K562 (cell line): Measurements from ENCODE around the gene KCNJ4.

ENCODE experiments used
- CEBPB ChIP-seq: fragments of 450-650 bp; IDR thresholded peaks from 2 replicates; pipeline ENCODE4 v1.6.1; 2016; ENCODE audit warnings: missing genetic modification characterization, missing compliant biosample characterization
- FIP1L1 ChIP-seq: fragments of 200-400 bp; formaldehyde crosslinking; IDR thresholded peaks from 2 replicates; pipeline ENCODE4 v1.6.1; 2018; ENCODE audit warnings: mild to moderate bottlenecking, low read depth, low read length; ENCODE audit not compliant: poor library complexity, severe bottlenecking
- MTF1 ChIP-seq: fragments of 250-450 bp; sonication (Bioruptor Pico); IDR thresholded peaks from 2 replicates; pipeline ENCODE4 v1.9.0; 2021; ENCODE audit warnings: moderate library complexity, mild to moderate bottlenecking, inconsistent platforms, borderline replicate concordance
- NR2C2 ChIP-seq, 2 experiments: fragments of 200-800 bp in 1 of 2; sonication (Bioruptor generic) in 1 of 2; sonication (generic) in 1 of 2; formaldehyde crosslinking in 1 of 2; IDR thresholded peaks; 2 replicates each; pipeline versions ENCODE4 v1.6.1 to v1.8.0; 2016 to 2022; ENCODE audit warnings: mild to moderate bottlenecking in 1 of 2, missing compliant biosample characterization in 1 of 2, missing genetic modification characterization in 1 of 2, missing genetic modification reagents in 1 of 2
- RAD21 ChIP-seq, 2 experiments: fragments of 250-450 bp in 1 of 2; fragments of 450-650 bp in 1 of 2; sonication (Bioruptor Pico) in 1 of 2; formaldehyde crosslinking in 1 of 2; IDR thresholded peaks in 1 of 2; conservative IDR thresholded peaks in 1 of 2; 2 replicates each; pipeline versions ENCODE4 v1.4.0 to v1.8.0; 2020 to 2022; ENCODE audit warnings: mild to moderate bottlenecking in 2 of 2, moderate library complexity in 1 of 2
- SPI1 ChIP-seq: IDR thresholded peaks from 2 replicates; pipeline ENCODE4 v1.6.1; 2011; ENCODE audit warnings: low read depth, low read length, control low read depth, borderline replicate concordance
- TF ChIP-seq, protein P1 (sequence below), 3 experiments: IDR thresholded peaks in 2 of 3; conservative IDR thresholded peaks in 1 of 3; 2 replicates each; pipeline ENCODE4 v1.5.1; 2011 to 2012; ENCODE audit warnings: low read length in 3 of 3, mild to moderate bottlenecking in 3 of 3, control low read depth in 2 of 3, improper control_type of control experiment in 1 of 3, inconsistent platforms in 1 of 3, low read depth in 1 of 3, mixed read lengths in 1 of 3, moderate library complexity in 1 of 3; ENCODE audit not compliant: insufficient read depth in 2 of 3

DNA sequence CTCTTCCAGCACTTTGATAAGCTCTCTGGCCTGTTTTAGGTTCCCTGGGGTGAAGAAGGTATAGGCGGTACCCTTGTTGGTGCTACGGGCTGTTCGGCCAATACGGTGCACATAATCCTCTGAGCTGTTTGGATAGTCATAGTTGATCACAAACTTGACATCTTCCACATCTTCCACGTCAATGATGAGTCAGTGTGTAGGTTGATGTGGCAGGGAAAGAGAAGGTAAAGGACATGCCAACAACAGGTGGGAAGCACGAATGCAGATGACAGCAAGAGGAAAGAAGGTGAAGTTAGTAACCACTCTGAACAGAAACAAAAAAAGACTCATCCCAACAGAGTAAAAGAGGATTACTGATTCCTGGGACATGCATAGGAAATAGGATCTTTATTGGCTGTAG is 32.9 kb upstream of the KCNJ4 start:
- TF ChIP-seq, protein P1, sequence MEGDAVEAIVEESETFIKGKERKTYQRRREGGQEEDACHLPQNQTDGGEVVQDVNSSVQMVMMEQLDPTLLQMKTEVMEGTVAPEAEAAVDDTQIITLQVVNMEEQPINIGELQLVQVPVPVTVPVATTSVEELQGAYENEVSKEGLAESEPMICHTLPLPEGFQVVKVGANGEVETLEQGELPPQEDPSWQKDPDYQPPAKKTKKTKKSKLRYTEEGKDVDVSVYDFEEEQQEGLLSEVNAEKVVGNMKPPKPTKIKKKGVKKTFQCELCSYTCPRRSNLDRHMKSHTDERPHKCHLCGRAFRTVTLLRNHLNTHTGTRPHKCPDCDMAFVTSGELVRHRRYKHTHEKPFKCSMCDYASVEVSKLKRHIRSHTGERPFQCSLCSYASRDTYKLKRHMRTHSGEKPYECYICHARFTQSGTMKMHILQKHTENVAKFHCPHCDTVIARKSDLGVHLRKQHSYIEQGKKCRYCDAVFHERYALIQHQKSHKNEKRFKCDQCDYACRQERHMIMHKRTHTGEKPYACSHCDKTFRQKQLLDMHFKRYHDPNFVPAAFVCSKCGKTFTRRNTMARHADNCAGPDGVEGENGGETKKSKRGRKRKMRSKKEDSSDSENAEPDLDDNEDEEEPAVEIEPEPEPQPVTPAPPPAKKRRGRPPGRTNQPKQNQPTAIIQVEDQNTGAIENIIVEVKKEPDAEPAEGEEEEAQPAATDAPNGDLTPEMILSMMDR (IDR thresholded peaks at IDR 0.05 in 2 of 3, conservative IDR thresholded peaks at IDR 0.05 in 1 of 3; ENCODE audit: insufficient read depth in 2 of 3, low read depth in 1 of 3, low read length in 3 of 3): no peak
- TF ChIP-seq CEBPB (tag): no peak
- no peak for TF ChIP-seq NR2C2 (CRISPR knock-in tag; IDR thresholded peaks at IDR 0.05)
- TF ChIP-seq NR2C2 (tag; IDR thresholded peaks at IDR 0.05): no peak
- TF ChIP-seq MTF1 (CRISPR knock-in tag): no peak
- TF ChIP-seq FIP1L1: no peak
- no peak for TF ChIP-seq SPI1
- no peak for TF ChIP-seq RAD21 (CRISPR knock-in tag; conservative IDR thresholded peaks at IDR 0.05 in 1 of 2, IDR thresholded peaks at IDR 0.05 in 1 of 2)
